DND-41 (cell line): ENCODE measurements around the gene HLCS.

Experiments
- CTCF ChIP-seq: IDR thresholded peaks from 2 replicates; pipeline ENCODE4 v1.5.1; 2012; ENCODE audit warnings: borderline replicate concordance, low read length, moderate library complexity, mild to moderate bottlenecking; ENCODE audit not compliant: poor library complexity, severe bottlenecking; ENCODE audit errors: extremely low read depth
- EZH2 ChIP-seq: IDR thresholded peaks from 3 replicates; pipeline ENCODE4 v1.6.1; 2012; ENCODE audit warnings: borderline replicate concordance, low read depth, mild to moderate bottlenecking, moderate library complexity, low read length, inconsistent platforms; ENCODE audit not compliant: severe bottlenecking

DNA sequence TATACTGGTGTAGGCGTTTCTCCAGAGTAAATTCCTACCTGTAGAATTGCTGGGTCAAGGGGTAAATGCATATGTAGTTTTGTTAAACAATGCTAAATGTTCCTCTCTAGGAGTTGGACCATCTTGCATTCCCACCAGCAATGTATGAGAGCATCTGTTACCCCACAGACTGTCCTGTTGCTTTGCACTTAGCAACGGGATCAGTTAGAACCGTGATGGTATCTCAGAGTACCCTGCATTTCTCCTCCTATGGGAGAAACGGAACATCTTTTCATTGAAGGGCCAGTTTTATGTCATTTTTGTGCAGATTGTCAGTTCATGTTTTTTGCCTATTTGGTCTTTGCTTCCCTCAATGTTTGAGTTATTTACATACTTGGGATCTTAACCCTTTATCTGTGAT, 22.1 kb upstream of the HLCS start:
- TF ChIP-seq CTCF (no peak), EZH2 (no peak)
